Peyer's patch (tissue), 4 donors: Measurements from ENCODE around the gene DMD.

Experiments
- POLR2A ChIP-seq, 2 donors: fragments of 450-650 bp; IDR thresholded peaks; one replicate each; pipeline ENCODE4 v1.5.1; 2017; ENCODE audit warnings: antibody characterized with exemption in 2 of 2, mild to moderate bottlenecking in 2 of 2, moderate library complexity in 2 of 2
- TF ChIP-seq, protein P1 (sequence below), 6 experiments: fragments of 450-650 bp in 4 of 6; fragments of 200-600 bp in 2 of 6; sonication (generic) in 1 of 6; IDR thresholded peaks; one replicate each; pipeline ENCODE4 v1.5.1; 2017 to 2019; ENCODE audit warnings: antibody characterized with exemption in 6 of 6, mild to moderate bottlenecking in 3 of 6, moderate library complexity in 1 of 6

DNA sequence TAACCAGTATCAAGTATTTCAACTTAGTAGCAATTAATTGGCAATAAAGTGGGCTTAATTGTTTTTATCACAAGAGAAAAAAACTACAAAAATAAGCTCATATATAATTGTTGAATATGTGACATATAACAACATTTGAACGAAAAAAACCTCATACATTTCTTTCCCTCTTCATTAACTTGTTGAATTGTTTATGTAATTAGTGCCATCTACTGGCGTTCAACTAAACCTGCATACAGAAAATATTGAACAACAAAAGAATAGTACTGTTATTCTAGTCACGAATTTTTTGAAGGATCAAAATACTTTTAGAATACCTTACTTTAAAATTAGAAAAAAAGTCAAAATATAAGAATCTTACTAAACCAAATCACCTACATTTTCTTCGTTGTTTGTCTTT is 1553.0 kb downstream of the DMD start:
- TF ChIP-seq, protein P1, sequence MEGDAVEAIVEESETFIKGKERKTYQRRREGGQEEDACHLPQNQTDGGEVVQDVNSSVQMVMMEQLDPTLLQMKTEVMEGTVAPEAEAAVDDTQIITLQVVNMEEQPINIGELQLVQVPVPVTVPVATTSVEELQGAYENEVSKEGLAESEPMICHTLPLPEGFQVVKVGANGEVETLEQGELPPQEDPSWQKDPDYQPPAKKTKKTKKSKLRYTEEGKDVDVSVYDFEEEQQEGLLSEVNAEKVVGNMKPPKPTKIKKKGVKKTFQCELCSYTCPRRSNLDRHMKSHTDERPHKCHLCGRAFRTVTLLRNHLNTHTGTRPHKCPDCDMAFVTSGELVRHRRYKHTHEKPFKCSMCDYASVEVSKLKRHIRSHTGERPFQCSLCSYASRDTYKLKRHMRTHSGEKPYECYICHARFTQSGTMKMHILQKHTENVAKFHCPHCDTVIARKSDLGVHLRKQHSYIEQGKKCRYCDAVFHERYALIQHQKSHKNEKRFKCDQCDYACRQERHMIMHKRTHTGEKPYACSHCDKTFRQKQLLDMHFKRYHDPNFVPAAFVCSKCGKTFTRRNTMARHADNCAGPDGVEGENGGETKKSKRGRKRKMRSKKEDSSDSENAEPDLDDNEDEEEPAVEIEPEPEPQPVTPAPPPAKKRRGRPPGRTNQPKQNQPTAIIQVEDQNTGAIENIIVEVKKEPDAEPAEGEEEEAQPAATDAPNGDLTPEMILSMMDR (IDR thresholded peaks at IDR 0.05): peak in 4 of 6 experiments; percentile 23 to 58 (median 48)
- TF ChIP-seq POLR2A (IDR thresholded peaks at IDR 0.05): no peak
